Measurements from ENCODE around the gene IGDCC3.

DNA sequence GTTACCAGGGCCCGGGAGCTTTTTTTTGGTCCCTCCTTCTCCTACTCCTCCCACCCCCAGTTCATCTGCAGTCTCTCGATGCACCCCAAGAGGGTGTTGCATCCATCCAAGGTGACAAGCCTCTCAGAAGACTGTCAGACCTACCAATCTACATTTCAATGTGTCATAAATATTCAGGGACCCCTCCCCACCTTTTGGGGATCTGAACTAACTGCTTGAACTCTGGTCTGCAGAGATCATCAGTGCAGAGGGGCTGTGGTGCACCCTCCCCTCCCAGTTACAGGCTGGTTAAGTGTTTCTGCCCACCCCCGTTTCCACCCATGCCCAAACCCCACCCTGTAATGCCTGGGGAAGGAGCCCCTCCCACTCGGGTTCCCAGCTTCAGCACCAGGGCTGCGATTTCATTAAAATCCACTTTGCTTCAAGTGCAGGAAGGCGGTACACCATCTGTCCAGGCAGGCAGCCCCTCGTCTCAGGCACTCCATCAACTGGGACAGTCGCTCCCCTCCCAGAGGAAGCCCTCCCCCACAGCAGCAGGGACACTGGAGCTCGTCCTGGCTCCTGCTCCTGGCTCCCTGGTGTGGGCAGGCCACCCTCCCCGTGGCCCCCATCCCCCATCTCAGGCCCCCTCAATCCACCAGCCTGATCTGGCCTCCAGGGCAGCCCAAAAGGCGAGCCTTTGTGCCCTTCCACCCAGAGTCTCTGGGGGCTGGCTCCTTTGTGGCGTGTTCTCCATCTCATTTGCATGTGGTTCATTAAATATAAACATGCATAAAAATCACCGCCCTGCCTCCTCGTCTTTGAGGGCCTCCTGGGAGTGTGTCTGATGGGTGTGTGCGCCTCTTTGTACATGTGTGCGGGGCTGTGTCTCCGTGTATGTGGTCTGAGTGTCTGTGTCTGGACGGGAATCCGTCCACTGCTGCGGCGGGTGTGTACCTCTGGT lies 41.0 kb downstream of the IGDCC3 start:
- TF ChIP-seq, protein P1, sequence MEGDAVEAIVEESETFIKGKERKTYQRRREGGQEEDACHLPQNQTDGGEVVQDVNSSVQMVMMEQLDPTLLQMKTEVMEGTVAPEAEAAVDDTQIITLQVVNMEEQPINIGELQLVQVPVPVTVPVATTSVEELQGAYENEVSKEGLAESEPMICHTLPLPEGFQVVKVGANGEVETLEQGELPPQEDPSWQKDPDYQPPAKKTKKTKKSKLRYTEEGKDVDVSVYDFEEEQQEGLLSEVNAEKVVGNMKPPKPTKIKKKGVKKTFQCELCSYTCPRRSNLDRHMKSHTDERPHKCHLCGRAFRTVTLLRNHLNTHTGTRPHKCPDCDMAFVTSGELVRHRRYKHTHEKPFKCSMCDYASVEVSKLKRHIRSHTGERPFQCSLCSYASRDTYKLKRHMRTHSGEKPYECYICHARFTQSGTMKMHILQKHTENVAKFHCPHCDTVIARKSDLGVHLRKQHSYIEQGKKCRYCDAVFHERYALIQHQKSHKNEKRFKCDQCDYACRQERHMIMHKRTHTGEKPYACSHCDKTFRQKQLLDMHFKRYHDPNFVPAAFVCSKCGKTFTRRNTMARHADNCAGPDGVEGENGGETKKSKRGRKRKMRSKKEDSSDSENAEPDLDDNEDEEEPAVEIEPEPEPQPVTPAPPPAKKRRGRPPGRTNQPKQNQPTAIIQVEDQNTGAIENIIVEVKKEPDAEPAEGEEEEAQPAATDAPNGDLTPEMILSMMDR (IDR thresholded peaks at IDR 0.05), result no peak
- no peak for TF ChIP-seq EP300 (IDR thresholded peaks at IDR 0.05)
- no peak for TF ChIP-seq POLR2A (IDR thresholded peaks at IDR 0.05)
- no peak for TF ChIP-seq POLR2AphosphoS5 (IDR thresholded peaks at IDR 0.05)
